RWPE2 (cell line): ENCODE measurements around the gene TNFRSF18.
"Not testable (repeated sequence)": the region's sequence is repeated elsewhere in the genome, so short reads cannot be mapped to it uniquely, and the experiment has no call there.

Experiments used
- ATAC-seq: fragments of 200-7000 bp; cut with Tn5 transposase; 3 replicates; pipeline ENCODE4 v1.9.1; 2021; ENCODE audit warnings: low read depth
- DNase-seq: peaks from one replicate; pipeline ENCODE4 v3.0.0-alpha.2; 2020; ENCODE audit warnings: low spot score
- H3K27ac ChIP-seq: fragments of 450-650 bp; 2 replicates; pipeline ENCODE4 v1.5.1; 2017; ENCODE audit warnings: mild to moderate bottlenecking; ENCODE audit not compliant: poor library complexity, severe bottlenecking
- H3K27me3 ChIP-seq: fragments of 250-450 bp; sonication (Bioruptor Pico); 2 replicates; pipeline ENCODE4 v1.5.1; 2021; ENCODE audit warnings: mild to moderate bottlenecking, moderate library complexity; ENCODE audit not compliant: insufficient read depth, poor library complexity, severe bottlenecking
- H3K36me3 ChIP-seq: fragments of 250-450 bp; sonication (Bioruptor Pico); 2 replicates; pipeline ENCODE4 v1.5.1; 2020; ENCODE audit warnings: low read depth, mild to moderate bottlenecking, moderate library complexity
- H3K4me1 ChIP-seq: fragments of 250-450 bp; sonication (Bioruptor Pico); 2 replicates; pipeline ENCODE4 v1.5.1; 2021; ENCODE audit warnings: mild to moderate bottlenecking, moderate library complexity; ENCODE audit not compliant: insufficient read depth, poor library complexity, severe bottlenecking
- H3K4me3 ChIP-seq: fragments of 250-450 bp; sonication (Bioruptor Pico); 2 replicates; pipeline ENCODE4 v1.5.1; 2021; ENCODE audit warnings: mild to moderate bottlenecking, moderate library complexity; ENCODE audit not compliant: severe bottlenecking
- H3K9me3 ChIP-seq: fragments of 250-450 bp; sonication (Bioruptor Pico); 2 replicates; pipeline ENCODE4 v1.5.1; 2021; ENCODE audit warnings: mild to moderate bottlenecking, moderate library complexity; ENCODE audit not compliant: severe bottlenecking
- CTCF ChIP-seq: fragments of 450-650 bp; IDR thresholded peaks from one replicate; pipeline ENCODE4 v1.5.1; 2017; ENCODE audit warnings: mild to moderate bottlenecking, moderate library complexity; ENCODE audit not compliant: poor library complexity, severe bottlenecking

Gene TNFRSF18

GRCh38 chr1:1197188-1197500, 9.2 kb downstream of the TNFRSF18 start:
- DNase-seq (no peak), ATAC-seq (no peak)
- Histone ChIP-seq H3K4me3 (no peak overlapping the region), H3K27me3 (no peaks in the 10 kb centered on the region), H3K27ac (no peak overlapping the region), H3K9me3 (no peaks in the 10 kb centered on the region), H3K4me1 (no peaks in the 10 kb centered on the region), H3K36me3 (no peaks in the 10 kb centered on the region)
- no peak for TF ChIP-seq CTCF

- no peak overlapping the region for H3K4me3 ChIP-seq
- DNase-seq (peak; percentile 55), ATAC-seq (no peak)
- no peaks in the 10 kb centered on the region for H3K4me1 ChIP-seq
- no peak for TF ChIP-seq CTCF
- H3K27ac ChIP-seq: no peak overlapping the region
- no peaks in the 10 kb centered on the region for H3K9me3 ChIP-seq
- no peaks in the 10 kb centered on the region for H3K27me3 ChIP-seq
- H3K36me3 ChIP-seq: no peaks in the 10 kb centered on the region
Measured at GRCh38 chr1:1196431-1197187, 9.8 kb downstream of the TNFRSF18 start.

GRCh38 chr1:1195726-1196125, 10.7 kb downstream of the TNFRSF18 start:
- H3K4me3 ChIP-seq, DNase-seq, ATAC-seq, H3K27ac ChIP-seq, H3K27me3 ChIP-seq, H3K4me1 ChIP-seq, H3K36me3 ChIP-seq, H3K9me3 ChIP-seq: not testable (repeated sequence)

GRCh38 chr1:1194723-1195122, 11.7 kb downstream of the TNFRSF18 start:
- no peak overlapping the region for H3K27ac ChIP-seq
- no peak for ATAC-seq
- DNase-seq: no peak
- H3K9me3 ChIP-seq: no peaks in the 10 kb centered on the region
- no peak overlapping the region for H3K4me3 ChIP-seq
- H3K27me3 ChIP-seq: no peaks in the 10 kb centered on the region
- H3K4me1 ChIP-seq: no peaks in the 10 kb centered on the region
- no peaks in the 10 kb centered on the region for H3K36me3 ChIP-seq
- TF ChIP-seq CTCF: no peak

GRCh38 chr1:1191734-1192133, 14.7 kb downstream of the TNFRSF18 start:
- no peak for TF ChIP-seq CTCF
- ATAC-seq (no peak), DNase-seq (no peak)
- Histone ChIP-seq H3K36me3 (no peaks in the 10 kb centered on the region), H3K4me1 (no peaks in the 10 kb centered on the region), H3K27me3 (no peaks in the 10 kb centered on the region), H3K4me3 (no peak overlapping the region), H3K9me3 (no peaks in the 10 kb centered on the region), H3K27ac (no peak overlapping the region)
